HG03095 (cell line): ENCODE results near the gene XYLT1.

Experiments used
- ATAC-seq: cut with Tn5 transposase; IDR thresholded peaks from one replicate; pipeline ENCODE4 v1.9.1; 2021; ENCODE audit warnings: moderate library complexity; ENCODE audit not compliant: unreplicated experiment

The XYLT1 gene

GRCh38 chr16:17126156-17126555 is 344.6 kb downstream of the XYLT1 start:
- ATAC-seq = no peak

GRCh38 chr16:17125671-17126070 is 345.1 kb downstream of the XYLT1 start:
- ATAC-seq = no peak

GRCh38 chr16:17117906-17118577 is 352.7 kb downstream of the XYLT1 start:
- ATAC-seq = no peak

- ATAC-seq = no peak
Measured at GRCh38 chr16:17116595-17117322, 354.0 kb downstream of the XYLT1 start.

- no peak for ATAC-seq
Measured at GRCh38 chr16:17109413-17109812, 361.3 kb downstream of the XYLT1 start.

- no peak for ATAC-seq
Measured at GRCh38 chr16:17108596-17108995, 362.2 kb downstream of the XYLT1 start.

- ATAC-seq = no peak
Measured at GRCh38 chr16:17107450-17107849, 363.3 kb downstream of the XYLT1 start.

GRCh38 chr16:17106243-17106791 is 364.4 kb downstream of the XYLT1 start:
- ATAC-seq = no peak

GRCh38 chr16:17105239-17105797 is 365.4 kb downstream of the XYLT1 start:
- no peak for ATAC-seq

GRCh38 chr16:17104654-17105053 is 366.1 kb downstream of the XYLT1 start:
- ATAC-seq = no peak

- no peak for ATAC-seq
Measured at GRCh38 chr16:17103216-17103615, 367.5 kb downstream of the XYLT1 start.

- ATAC-seq = no peak
Measured at GRCh38 chr16:17101646-17102045, 369.1 kb downstream of the XYLT1 start.

- ATAC-seq = no peak
Measured at GRCh38 chr16:17098685-17099084, 372.1 kb downstream of the XYLT1 start.

- no peak for ATAC-seq
Measured at GRCh38 chr16:17084130-17084529, 386.6 kb downstream of the XYLT1 start.

- ATAC-seq = no peak
Measured at GRCh38 chr16:17083628-17084027, 387.1 kb downstream of the XYLT1 start.

GRCh38 chr16:17082095-17082882 is 388.5 kb downstream of the XYLT1 start:
- ATAC-seq = no peak

- no peak for ATAC-seq
Measured at GRCh38 chr16:17080105-17080504, 390.7 kb downstream of the XYLT1 start.

GRCh38 chr16:17078931-17079631 is 391.7 kb downstream of the XYLT1 start:
- ATAC-seq = no peak

- ATAC-seq = no peak
Measured at GRCh38 chr16:17076818-17077498, 393.8 kb downstream of the XYLT1 start.
